DND-41 (cell line): ENCODE results near the gene PAK4.

Source experiments
- ATAC-seq: fragments of 200-7000 bp; cut with Tn5 transposase; 3 replicates; pipeline ENCODE4 v1.9.1; 2021; ENCODE audit warnings: low read depth; ENCODE audit not compliant: insufficient read depth
- DNase-seq: peaks from one replicate; pipeline ENCODE4 v3.0.0-alpha.2; 2020
- H2AFZ ChIP-seq: 2 replicates; pipeline ENCODE4 v1.6.0; 2012; ENCODE audit warnings: low read depth, low read length
- H3K27ac ChIP-seq: 2 replicates; pipeline ENCODE4 v1.5.1; 2012; ENCODE audit warnings: low read length, inconsistent platforms
- H3K27me3 ChIP-seq: fragments of 200-600 bp; sonication (generic); 2 replicates; pipeline ENCODE4 v1.6.0; 2012; ENCODE audit warnings: low read length, mild to moderate bottlenecking, inconsistent platforms; ENCODE audit not compliant: insufficient read depth, poor library complexity
- H3K36me3 ChIP-seq: 2 replicates; pipeline ENCODE4 v1.5.1; 2012; ENCODE audit warnings: low read length, inconsistent platforms; ENCODE audit not compliant: insufficient read depth
- H3K4me1 ChIP-seq: 2 replicates; pipeline ENCODE4 v1.5.1; 2012; ENCODE audit warnings: mild to moderate bottlenecking, low read length; ENCODE audit not compliant: insufficient read depth
- H3K4me2 ChIP-seq: 2 replicates; pipeline ENCODE4 v1.6.0; 2012; ENCODE audit warnings: mild to moderate bottlenecking, moderate library complexity, low read length, inconsistent platforms; ENCODE audit not compliant: insufficient read depth
- H3K4me3 ChIP-seq, 2 experiments: fragments of 200-600 bp in 1 of 2; shearing (Covaris generic) in 1 of 2; 2 replicates each; pipeline ENCODE4 v1.5.1; 2012 to 2016; ENCODE audit warnings: inconsistent platforms in 2 of 2, low read length in 2 of 2, mild to moderate bottlenecking in 2 of 2, low read depth in 1 of 2, moderate library complexity in 1 of 2
- H3K79me2 ChIP-seq: 2 replicates; pipeline ENCODE4 v1.6.0; 2012; ENCODE audit warnings: low read length, inconsistent platforms; ENCODE audit not compliant: insufficient read depth
- H3K9ac ChIP-seq: 2 replicates; pipeline ENCODE4 v1.6.0; 2012; ENCODE audit warnings: low read depth, mild to moderate bottlenecking, inconsistent platforms, low read length, moderate library complexity
- H3K9me3 ChIP-seq: 2 replicates; pipeline ENCODE4 v1.5.1; 2012; ENCODE audit warnings: low read length, moderate library complexity, mild to moderate bottlenecking, inconsistent platforms; ENCODE audit not compliant: insufficient read depth, severe bottlenecking
- H4K20me1 ChIP-seq: 2 replicates; pipeline ENCODE4 v1.6.0; 2012; ENCODE audit warnings: low read length; ENCODE audit not compliant: insufficient read depth
- CTCF ChIP-seq: IDR thresholded peaks from 2 replicates; pipeline ENCODE4 v1.5.1; 2012; ENCODE audit warnings: borderline replicate concordance, low read length, moderate library complexity, mild to moderate bottlenecking; ENCODE audit not compliant: poor library complexity, severe bottlenecking; ENCODE audit errors: extremely low read depth
- EZH2 ChIP-seq: IDR thresholded peaks from 3 replicates; pipeline ENCODE4 v1.6.1; 2012; ENCODE audit warnings: borderline replicate concordance, low read depth, mild to moderate bottlenecking, moderate library complexity, low read length, inconsistent platforms; ENCODE audit not compliant: severe bottlenecking

The PAK4 gene

GRCh38 chr19:39200066-39200802, 74.6 kb downstream of the PAK4 start:
- H3K79me2 ChIP-seq = no peaks in the 10 kb centered on the region
- no peaks in the 10 kb centered on the region for H3K4me1 ChIP-seq
- no peaks in the 10 kb centered on the region for H3K9me3 ChIP-seq
- no peaks in the 10 kb centered on the region for H4K20me1 ChIP-seq
- ATAC-seq (no peak), DNase-seq (no peak)
- no peaks in the 10 kb centered on the region for H3K27me3 ChIP-seq
- H3K4me3 ChIP-seq = no peak overlapping the region
- H3K36me3 ChIP-seq = no peaks in the 10 kb centered on the region
- H3K27ac ChIP-seq = no peak overlapping the region
- H2AFZ ChIP-seq = no peak overlapping the region
- no peak overlapping the region for H3K9ac ChIP-seq
- no peak for TF ChIP-seq EZH2
- no peak for TF ChIP-seq CTCF
- no peak overlapping the region for H3K4me2 ChIP-seq

- no peaks in the 10 kb centered on the region for H3K36me3 ChIP-seq
- TF ChIP-seq CTCF (no peak), EZH2 (no peak)
- no peaks in the 10 kb centered on the region for H3K9me3 ChIP-seq
- no peaks in the 10 kb centered on the region for H3K79me2 ChIP-seq
- no peaks in the 10 kb centered on the region for H3K4me1 ChIP-seq
- no peak overlapping the region for H3K27ac ChIP-seq
- no peak overlapping the region for H3K9ac ChIP-seq
- H3K4me2 ChIP-seq = no peak overlapping the region
- ATAC-seq = no peak
- H3K4me3 ChIP-seq = no peak overlapping the region
- no peak overlapping the region for H2AFZ ChIP-seq
- no peaks in the 10 kb centered on the region for H4K20me1 ChIP-seq
- DNase-seq = no peak
- H3K27me3 ChIP-seq = no peaks in the 10 kb centered on the region
Observed at GRCh38 chr19:39200803-39201115, 75.2 kb downstream of the PAK4 start.

- Histone ChIP-seq H3K4me3 (no peak overlapping the region), H3K79me2 (no peaks in the 10 kb centered on the region), H3K4me1 (no peaks in the 10 kb centered on the region), H3K36me3 (no peaks in the 10 kb centered on the region), H3K27ac (no peak overlapping the region), H3K9ac (no peak overlapping the region), H3K4me2 (no peak overlapping the region), H3K27me3 (peaks cover 4% of the 10 kb centered on the region), H3K9me3 (no peaks in the 10 kb centered on the region), H2AFZ (no peak overlapping the region), H4K20me1 (no peaks in the 10 kb centered on the region)
- TF ChIP-seq EZH2 (no peak), CTCF (no peak)
- DNase-seq = no peak
- ATAC-seq = no peak
Observed at GRCh38 chr19:39202998-39203355, 77.4 kb downstream of the PAK4 start.
